PC-3 (cell line): Measurements from ENCODE around the gene MAGEL2. TPM values are rescaled to one million over a fixed set of nuclear protein-coding genes. Genes with fewer than 3 reads are reported as not detected.

Experiments used
- ATAC-seq: fragments of 200-7000 bp; cut with Tn5 transposase; 2 replicates; pipeline ENCODE4 v1.9.1; 2020; ENCODE audit warnings: mild to moderate bottlenecking, moderate library complexity
- BruUV-seq: library from RNA; stranded (reverse); fragments of 400-500 nt; replicated peaks from 2 replicates; lab custom pipeline; 2021; lab: Mats Ljungman, UMichigan
- CTCF ChIA-PET: fragments of 300-600 bp; sonication (Branson Sonifier 250); formaldehyde crosslinking; loops from one replicate; lab custom pipeline; 2022; ENCODE audit warnings: antibody characterized with exemption; lab: Charles Lee
- POLR2A ChIA-PET: fragments of 300-600 bp; sonication (Branson Sonifier 250); formaldehyde crosslinking; loops from one replicate; lab custom pipeline; 2022; ENCODE audit warnings: antibody characterized with exemption; ENCODE audit not compliant: unreplicated experiment; lab: Charles Lee
- DNase-seq: peaks from one replicate; pipeline ENCODE4 v3.0.0-alpha.2; 2015
- H2AFZ ChIP-seq: fragments of 300-600 bp; sonication (generic); 2 replicates; pipeline ENCODE4 v1.6.0; 2016; ENCODE audit warnings: antibody characterized with exemption, low read length
- H3F3A ChIP-seq: fragments of 300-600 bp; sonication (generic); one replicate; pipeline ENCODE4 v1.6.0; 2017; ENCODE audit warnings: antibody characterized with exemption, low read length, control low read depth, mild to moderate bottlenecking; ENCODE audit not compliant: unreplicated experiment
- H3K27ac ChIP-seq: fragments of 300-600 bp; sonication (generic); 2 replicates; pipeline ENCODE4 v1.5.1; 2016; ENCODE audit warnings: mild to moderate bottlenecking, low read length
- H3K27me3 ChIP-seq: fragments of 300-600 bp; sonication (generic); 2 replicates; pipeline ENCODE4 v1.6.1; 2016; ENCODE audit warnings: low read length, mixed read lengths
- H3K36me3 ChIP-seq: fragments of 300-600 bp; sonication (generic); 2 replicates; pipeline ENCODE4 v1.6.1; 2016; ENCODE audit warnings: low read depth, mixed run types, low read length, mixed read lengths
- H3K4me1 ChIP-seq: fragments of 300-600 bp; sonication (generic); 2 replicates; pipeline ENCODE4 v1.5.1; 2016; ENCODE audit warnings: low read length; ENCODE audit not compliant: insufficient read depth
- H3K4me2 ChIP-seq: fragments of 300-600 bp; sonication (generic); 2 replicates; pipeline ENCODE4 v1.6.0; 2016; ENCODE audit warnings: low read length
- H3K4me3 ChIP-seq: fragments of 300-600 bp; sonication (generic); 2 replicates; pipeline ENCODE4 v1.5.1; 2016; ENCODE audit warnings: mild to moderate bottlenecking, low read length, mixed read lengths
- H3K79me2 ChIP-seq: fragments of 300-600 bp; sonication (generic); 2 replicates; pipeline ENCODE4 v1.6.1; 2017; ENCODE audit warnings: low read length, mixed read lengths
- H3K9ac ChIP-seq: fragments of 300-600 bp; sonication (generic); 2 replicates; pipeline ENCODE4 v1.6.0; 2016; ENCODE audit warnings: mild to moderate bottlenecking, low read length
- H3K9me2 ChIP-seq: fragments of 300-600 bp; sonication (generic); replicated peaks from 2 replicates; pipeline ENCODE4 v1.6.1; 2016; ENCODE audit warnings: mixed run types, low read length, mixed read lengths
- H3K9me3 ChIP-seq: fragments of 300-600 bp; sonication (generic); 2 replicates; pipeline ENCODE4 v1.6.1; 2016; ENCODE audit warnings: low read length, mixed read lengths
- H4K20me1 ChIP-seq: fragments of 300-600 bp; sonication (generic); 2 replicates; pipeline ENCODE4 v1.6.1; 2016; ENCODE audit warnings: low read length, mixed read lengths
- CTCF ChIP-seq: fragments of 300-600 bp; sonication (generic); conservative IDR thresholded peaks from 2 replicates; pipeline ENCODE4 v1.5.1; 2017; ENCODE audit warnings: antibody characterized with exemption, low read depth, mild to moderate bottlenecking, low read length
- EZH2 ChIP-seq: fragments of 300-600 bp; sonication (generic); IDR thresholded peaks from one replicate; pipeline ENCODE4 v1.6.1; 2017; ENCODE audit warnings: antibody characterized with exemption, mild to moderate bottlenecking, low read length; ENCODE audit not compliant: unreplicated experiment
- EZH2phosphoT487 ChIP-seq: fragments of 300-600 bp; sonication (generic); IDR thresholded peaks from 2 replicates; pipeline ENCODE4 v1.6.1; 2018; ENCODE audit warnings: mild to moderate bottlenecking, antibody characterized with exemption, low read length, borderline replicate concordance
- intact Hi-C: fragments of 100-400 bp; cut with micrococcal nuclease; formaldehyde crosslinking; loops from 2 replicates; pipeline ENCODE4 v1.9.0; 2023
- total RNA-seq: library from RNA; depleted of rRNA; stranded (reverse); fragments of >200 nt; gene quantifications from 2 replicates; pipeline ENCODE4 v1.2.3, GENCODE V29; 2014

The MAGEL2 gene
- total RNA-seq, 1 experiment from 2014 or later: not detected

DNA sequence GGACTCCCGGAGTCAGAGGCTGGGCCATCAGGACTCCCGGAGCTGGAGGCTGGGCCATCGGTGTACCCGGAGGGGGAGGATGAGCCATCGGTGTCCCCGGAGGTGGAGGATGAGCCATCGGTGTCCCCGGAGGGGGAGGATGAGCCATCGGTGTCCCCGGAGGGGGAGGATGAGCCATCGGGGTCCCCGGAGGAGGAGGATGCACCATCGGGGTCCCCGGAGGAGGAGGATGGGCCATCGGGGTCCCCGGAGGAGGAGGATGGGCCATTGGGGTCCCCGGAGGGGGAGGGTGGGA is 719 bp downstream of the MAGEL2 start:
- Histone ChIP-seq H3K27me3 (peaks cover 37% of the 10 kb centered on the region), H4K20me1 (no peaks in the 10 kb centered on the region), H3K36me3 (no peaks in the 10 kb centered on the region), H3F3A (no peaks in the 10 kb centered on the region), H3K9me2 (no peaks in the 10 kb centered on the region), H2AFZ (no peak overlapping the region), H3K9me3 (no peaks in the 10 kb centered on the region), H3K79me2 (no peaks in the 10 kb centered on the region), H3K4me3 (no peak overlapping the region), H3K9ac (no peak overlapping the region), H3K4me2 (no peak overlapping the region), H3K4me1 (no peaks in the 10 kb centered on the region), H3K27ac (no peak overlapping the region)
- no peak for TF ChIP-seq EZH2
- intact Hi-C loops: loop anchor here (5.0 kb wide), 1 partner anchor 210 kb away; no protein-coding TSS in a partner anchor
- no peak for DNase-seq
- no peak for ATAC-seq
- POLR2A ChIA-PET: no interaction called here
- no TSS peak for BruUV-seq
- CTCF ChIA-PET: no interaction called here

GRCh38 chr15:23646165-23647000 is 1.3 kb downstream of the MAGEL2 start:
- BruUV-seq: no TSS peak
- Histone ChIP-seq H3K4me2 (no peak overlapping the region), H3K4me3 (no peak overlapping the region), H3K9me3 (no peaks in the 10 kb centered on the region), H3K79me2 (no peaks in the 10 kb centered on the region), H3K4me1 (no peaks in the 10 kb centered on the region), H4K20me1 (no peaks in the 10 kb centered on the region), H3F3A (no peaks in the 10 kb centered on the region), H2AFZ (no peak overlapping the region), H3K36me3 (no peaks in the 10 kb centered on the region), H3K27ac (no peak overlapping the region), H3K9ac (no peak overlapping the region), H3K27me3 (peaks cover 37% of the 10 kb centered on the region), H3K9me2 (no peaks in the 10 kb centered on the region)
- ATAC-seq: no peak
- intact Hi-C loops: loop anchor here (5.0 kb wide), 1 partner anchor 211 kb away; no protein-coding TSS in a partner anchor
- TF ChIP-seq EZH2 (no peak), EZH2phosphoT487 (no peak), CTCF (no peak)
- ChIA-PET CTCF (no interaction called here), POLR2A (no interaction called here)
- no peak for DNase-seq

DNA sequence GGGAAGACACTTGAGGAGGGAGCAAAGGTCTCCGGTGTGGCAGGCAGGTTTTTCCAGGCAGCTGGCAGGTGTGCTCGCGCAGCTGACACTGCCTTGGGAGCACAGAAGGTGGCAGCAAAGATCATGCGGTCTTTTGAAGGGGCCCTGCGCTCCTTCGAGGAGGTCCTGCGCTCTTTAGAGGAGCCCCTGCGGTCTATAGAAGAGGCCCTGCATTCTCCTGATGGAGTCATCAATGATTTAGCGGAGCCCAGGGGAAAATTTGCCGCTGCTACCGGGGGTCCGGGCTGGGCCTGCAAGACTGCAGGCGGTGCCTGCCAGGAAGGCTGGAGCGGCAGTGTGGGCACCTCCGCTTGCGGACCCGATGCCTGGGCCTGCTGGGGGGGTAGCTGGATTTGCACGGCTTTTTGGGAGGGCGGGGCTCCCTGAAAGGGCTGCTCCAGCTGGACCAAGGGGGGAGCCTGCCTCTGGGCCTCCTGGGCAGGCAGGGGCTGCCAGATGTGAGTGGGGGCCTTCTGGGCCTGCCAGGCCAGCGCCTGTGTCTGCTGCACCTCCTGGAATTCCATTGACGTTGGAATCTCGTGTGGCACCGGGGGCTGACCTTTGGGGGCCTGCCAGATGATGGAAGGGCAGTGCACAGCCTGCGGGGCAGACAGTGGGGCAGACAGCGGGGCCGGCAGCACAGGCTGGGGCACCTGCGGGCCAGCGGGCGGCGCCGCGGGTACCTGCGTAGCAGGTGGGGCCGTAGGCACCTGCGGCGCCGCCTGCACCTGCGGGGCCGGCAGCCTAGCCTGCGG is 2.1 kb downstream of the MAGEL2 start:
- BruUV-seq: no TSS peak
- peaks cover 35% of the 10 kb centered on the region for H3K27me3 ChIP-seq
- H3K27ac ChIP-seq: no peak overlapping the region
- TF ChIP-seq CTCF (peak; percentile 49), EZH2phosphoT487 (no peak)
- H3K4me2 ChIP-seq: no peak overlapping the region
- no peaks in the 10 kb centered on the region for H3K79me2 ChIP-seq
- H3K4me1 ChIP-seq: no peaks in the 10 kb centered on the region
- DNase-seq: peak; percentile 21
- H3K36me3 ChIP-seq: no peaks in the 10 kb centered on the region
- no peak overlapping the region for H2AFZ ChIP-seq
- H4K20me1 ChIP-seq: no peaks in the 10 kb centered on the region
- CTCF ChIA-PET: no interaction called here
- no peak overlapping the region for H3K9ac ChIP-seq
- no peaks in the 10 kb centered on the region for H3K9me2 ChIP-seq
- POLR2A ChIA-PET: no interaction called here
- intact Hi-C loops: loop anchor here (5.0 kb wide), 1 partner anchor 212 kb away; no protein-coding TSS in a partner anchor
- no peak overlapping the region for H3K4me3 ChIP-seq
- H3F3A ChIP-seq: no peaks in the 10 kb centered on the region
- H3K9me3 ChIP-seq: no peaks in the 10 kb centered on the region
- peak; percentile 36; the same call in 1 of the 2 replicates for ATAC-seq
